HS-5 (cell line): ENCODE measurements around the gene LAMP5.

ENCODE experiments used
- DNase-seq: peaks from one replicate; pipeline ENCODE4 v3.0.0-alpha.2; 2012; ENCODE audit warnings: low read depth

The LAMP5 gene

GRCh38 chr20:9535449-9535848 lies 21.1 kb downstream of the LAMP5 start:
- no peak for DNase-seq

- DNase-seq = no peak
Measured at GRCh38 chr20:9543214-9543613, 28.8 kb downstream of the LAMP5 start.

GRCh38 chr20:9550283-9550682 lies 35.9 kb downstream of the LAMP5 start:
- no peak for DNase-seq

- no peak for DNase-seq
Measured at GRCh38 chr20:9550871-9551270, 36.5 kb downstream of the LAMP5 start.

- no peak for DNase-seq
Measured at GRCh38 chr20:9551808-9552550, 37.6 kb downstream of the LAMP5 start.

- peak; percentile 4 for DNase-seq
Measured at GRCh38 chr20:9555781-9556180, 41.4 kb downstream of the LAMP5 start.

- no peak for DNase-seq
Measured at GRCh38 chr20:9557411-9557810, 43.0 kb downstream of the LAMP5 start.

- no peak for DNase-seq
Measured at GRCh38 chr20:9565910-9566550, 51.6 kb downstream of the LAMP5 start.

GRCh38 chr20:9566977-9567376 lies 52.6 kb downstream of the LAMP5 start:
- DNase-seq = no peak

- no peak for DNase-seq
Measured at GRCh38 chr20:9570612-9571011, 56.2 kb downstream of the LAMP5 start.

- DNase-seq = no peak
Measured at GRCh38 chr20:9571783-9572182, 57.4 kb downstream of the LAMP5 start.

GRCh38 chr20:9572670-9573069 lies 58.3 kb downstream of the LAMP5 start:
- DNase-seq = no peak

- DNase-seq = no peak
Measured at GRCh38 chr20:9573335-9574151, 59.2 kb downstream of the LAMP5 start.

- no peak for DNase-seq
Measured at GRCh38 chr20:9574181-9574580, 59.8 kb downstream of the LAMP5 start.

- DNase-seq = no peak
Measured at GRCh38 chr20:9574776-9575175, 60.4 kb downstream of the LAMP5 start.

- DNase-seq = no peak
Measured at GRCh38 chr20:9575836-9576235, 61.4 kb downstream of the LAMP5 start.

GRCh38 chr20:9576695-9577094 lies 62.3 kb downstream of the LAMP5 start:
- DNase-seq = no peak

- DNase-seq = no peak
Measured at GRCh38 chr20:9577397-9577796, 63.0 kb downstream of the LAMP5 start.

- no peak for DNase-seq
Measured at GRCh38 chr20:9578594-9578993, 64.2 kb downstream of the LAMP5 start.
